Loucy (cell line): Measurements from ENCODE around the gene MED13L.

ENCODE experiments used
- H2AFZ ChIP-seq: fragments of 200-600 bp; sonication (generic); 2 replicates; pipeline ENCODE4 v1.6.0; 2016; ENCODE audit warnings: antibody characterized with exemption, mild to moderate bottlenecking, low read length, moderate library complexity
- H3F3A ChIP-seq: fragments of 200-600 bp; 2 replicates; pipeline ENCODE4 v1.6.0; 2016; ENCODE audit warnings: antibody characterized with exemption, low read depth, mild to moderate bottlenecking
- H3K27me3 ChIP-seq: fragments of 200-600 bp; sonication (generic); 2 replicates; pipeline ENCODE4 v1.6.1; 2014; ENCODE audit warnings: low read length, mild to moderate bottlenecking; ENCODE audit not compliant: insufficient read depth, poor library complexity, severe bottlenecking
- H3K36me3 ChIP-seq: fragments of 200-600 bp; sonication (generic); 2 replicates; pipeline ENCODE4 v1.6.1; 2016; ENCODE audit warnings: low read length; ENCODE audit not compliant: insufficient read depth
- H3K4me1 ChIP-seq: fragments of 200-600 bp; sonication (generic); 2 replicates; pipeline ENCODE4 v1.5.1; 2014; ENCODE audit warnings: low read length, mild to moderate bottlenecking; ENCODE audit not compliant: insufficient read depth, poor library complexity, severe bottlenecking
- H3K4me2 ChIP-seq: fragments of 200-600 bp; sonication (generic); 2 replicates; pipeline ENCODE4 v1.6.0; 2014; ENCODE audit warnings: antibody characterized with exemption, low read length, low read depth, mild to moderate bottlenecking; ENCODE audit not compliant: poor library complexity, severe bottlenecking
- H3K4me3 ChIP-seq: fragments of 200-600 bp; sonication (generic); 2 replicates; pipeline ENCODE4 v1.5.1; 2014; ENCODE audit warnings: low read length, mild to moderate bottlenecking, mixed read lengths; ENCODE audit not compliant: poor library complexity, severe bottlenecking
- H3K79me2 ChIP-seq: fragments of 200-600 bp; sonication (generic); 2 replicates; pipeline ENCODE4 v1.6.1; 2014; ENCODE audit warnings: low read length; ENCODE audit not compliant: insufficient read depth
- H3K9ac ChIP-seq: fragments of 200-600 bp; sonication (generic); 2 replicates; pipeline ENCODE4 v1.6.0; 2014; ENCODE audit warnings: mild to moderate bottlenecking, low read depth, low read length, moderate library complexity; ENCODE audit not compliant: poor library complexity, severe bottlenecking
- H3K9me2 ChIP-seq: fragments of 200-600 bp; sonication (generic); replicated peaks from 2 replicates; pipeline ENCODE4 v1.6.1; 2016; ENCODE audit warnings: low read depth, low read length, mixed read lengths
- H3K9me3 ChIP-seq: fragments of 200-600 bp; sonication (generic); 2 replicates; pipeline ENCODE4 v1.6.1; 2014; ENCODE audit warnings: mild to moderate bottlenecking, antibody characterized with exemption, low read length, low read depth; ENCODE audit not compliant: insufficient read depth
- H4K20me1 ChIP-seq: fragments of 200-600 bp; sonication (generic); 2 replicates; pipeline ENCODE4 v1.6.0; 2014; ENCODE audit warnings: antibody characterized with exemption, low read length, mild to moderate bottlenecking; ENCODE audit not compliant: insufficient read depth, poor library complexity, severe bottlenecking
- CTCF ChIP-seq: fragments of 200-600 bp; sonication (generic); conservative IDR thresholded peaks from 2 replicates; pipeline ENCODE4 v1.5.1; 2014; ENCODE audit warnings: mild to moderate bottlenecking, antibody characterized with exemption, low read length
- EZH2phosphoT487 ChIP-seq: fragments of 200-600 bp; IDR thresholded peaks from 2 replicates; pipeline ENCODE4 v1.6.1; 2018; ENCODE audit warnings: antibody characterized with exemption, mild to moderate bottlenecking, moderate library complexity, borderline replicate concordance

Gene MED13L

GRCh38 chr12:116116650-116117424, 160.7 kb downstream of the MED13L start:
- H3F3A ChIP-seq: 0 out of 2 replicates have a peak, but pooled peaks cover 4% of the 10 kb centered on the region
- H3K36me3 ChIP-seq: no peaks in the 10 kb centered on the region
- peaks cover 41% of the 10 kb centered on the region for H3K4me1 ChIP-seq
- no peak for TF ChIP-seq CTCF
- TF ChIP-seq EZH2phosphoT487: no peak
- no peak overlapping the region for H3K4me2 ChIP-seq
- H2AFZ ChIP-seq: no peak overlapping the region
- no peaks in the 10 kb centered on the region for H3K27me3 ChIP-seq
- H3K9me3 ChIP-seq: no peaks in the 10 kb centered on the region
- H3K9me2 ChIP-seq: no peaks in the 10 kb centered on the region
- H3K79me2 ChIP-seq: peaks cover 90% of the 10 kb centered on the region
- no peak overlapping the region for H3K4me3 ChIP-seq
- no peak overlapping the region for H3K9ac ChIP-seq
- H4K20me1 ChIP-seq: peaks cover 32% of the 10 kb centered on the region

GRCh38 chr12:116113398-116114130, 163.9 kb downstream of the MED13L start:
- 0 out of 2 replicates have a peak, but pooled peaks cover 4% of the 10 kb centered on the region for H3F3A ChIP-seq
- TF ChIP-seq CTCF (no peak), EZH2phosphoT487 (no peak)
- H3K4me3 ChIP-seq: no peak overlapping the region
- peaks cover 10% of the 10 kb centered on the region for H3K36me3 ChIP-seq
- peaks cover 28% of the 10 kb centered on the region for H4K20me1 ChIP-seq
- no peak overlapping the region for H2AFZ ChIP-seq
- H3K9me3 ChIP-seq: no peaks in the 10 kb centered on the region
- H3K4me1 ChIP-seq: peaks cover 21% of the 10 kb centered on the region
- H3K4me2 ChIP-seq: no peak overlapping the region
- H3K9me2 ChIP-seq: no peaks in the 10 kb centered on the region
- no peaks in the 10 kb centered on the region for H3K27me3 ChIP-seq
- peaks cover 81% of the 10 kb centered on the region for H3K79me2 ChIP-seq
- no peak overlapping the region for H3K9ac ChIP-seq

- Histone ChIP-seq H3K36me3 (peaks cover 22% of the 10 kb centered on the region), H3K27me3 (no peaks in the 10 kb centered on the region), H3F3A (no peaks in the 10 kb centered on the region), H3K9ac (no peak overlapping the region), H3K4me2 (no peak overlapping the region), H3K4me3 (no peak overlapping the region), H3K4me1 (no peaks in the 10 kb centered on the region), H3K9me3 (no peaks in the 10 kb centered on the region), H2AFZ (no peak overlapping the region), H3K9me2 (no peaks in the 10 kb centered on the region), H4K20me1 (peaks cover 5% of the 10 kb centered on the region), H3K79me2 (peaks cover 41% of the 10 kb centered on the region; the same call in 1 of the 2 replicates)
- TF ChIP-seq EZH2phosphoT487 (no peak), CTCF (no peak)
Measured at GRCh38 chr12:116106870-116107269, 170.6 kb downstream of the MED13L start.
